SK-N-SH treated with all-trans-retinoic acid at 6 μM for 48 hours (cell line): ENCODE data around the gene NELFE.
"Not testable (repeated sequence)": the region's sequence is repeated elsewhere in the genome, so short reads cannot be mapped to it uniquely, and the experiment has no call there.

Experiments
- BACH2 ChIP-seq: fragments of 250-450 bp; sonication (Bioruptor Pico); IDR thresholded peaks from 2 replicates; pipeline ENCODE4 v1.9.0; 2021; ENCODE audit warnings: mild to moderate bottlenecking, borderline replicate concordance
- CSRNP3 ChIP-seq: fragments of 250-450 bp; sonication (Bioruptor Pico); IDR thresholded peaks from 2 replicates; pipeline ENCODE4 v1.5.1; 2021; ENCODE audit warnings: mild to moderate bottlenecking, moderate library complexity
- ESRRG ChIP-seq: fragments of 250-450 bp; sonication (Bioruptor Pico); IDR thresholded peaks from 2 replicates; pipeline ENCODE4 v1.6.1; 2021; ENCODE audit warnings: mild to moderate bottlenecking
- RARB ChIP-seq: fragments of 250-450 bp; sonication (Bioruptor Pico); IDR thresholded peaks from 2 replicates; pipeline ENCODE4 v1.8.0; 2021; ENCODE audit warnings: mild to moderate bottlenecking, moderate library complexity
- ZNF70 ChIP-seq: fragments of 450-650 bp; formaldehyde crosslinking; IDR thresholded peaks from 2 replicates; pipeline ENCODE4 v1.5.0; 2020; ENCODE audit warnings: mild to moderate bottlenecking, moderate library complexity
- TF ChIP-seq, protein P1 (sequence below): fragments of 250-450 bp; sonication (Bioruptor Pico); IDR thresholded peaks from 2 replicates; pipeline ENCODE4 v1.5.0; 2020; ENCODE audit warnings: mild to moderate bottlenecking, moderate library complexity

DNA sequence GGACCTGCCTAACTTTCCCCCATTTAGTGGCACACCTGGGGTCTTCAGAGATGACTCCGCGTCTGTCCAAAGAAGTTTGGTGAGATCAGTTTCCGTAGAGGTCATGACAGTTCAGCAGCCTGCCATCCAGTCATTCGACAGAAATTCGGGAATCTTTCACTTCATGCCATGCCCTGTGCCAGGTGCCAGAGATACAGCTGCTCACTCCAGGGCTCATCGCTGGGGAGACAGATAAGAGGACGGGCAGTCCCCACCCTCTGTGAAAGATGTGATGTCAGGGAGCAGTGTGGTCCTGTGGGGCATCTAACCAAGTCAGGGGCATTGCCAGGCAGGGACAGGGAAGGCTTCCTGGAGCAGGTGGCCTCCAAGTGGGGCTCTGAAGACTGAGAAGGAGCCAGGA is 44.5 kb upstream of the NELFE start:
- not testable (repeated sequence) for TF ChIP-seq BACH2 (CRISPR knock-in tag); ESRRG; ZNF70; RARB (CRISPR knock-in tag); CSRNP3 (CRISPR knock-in tag)
- TF ChIP-seq, protein P1, sequence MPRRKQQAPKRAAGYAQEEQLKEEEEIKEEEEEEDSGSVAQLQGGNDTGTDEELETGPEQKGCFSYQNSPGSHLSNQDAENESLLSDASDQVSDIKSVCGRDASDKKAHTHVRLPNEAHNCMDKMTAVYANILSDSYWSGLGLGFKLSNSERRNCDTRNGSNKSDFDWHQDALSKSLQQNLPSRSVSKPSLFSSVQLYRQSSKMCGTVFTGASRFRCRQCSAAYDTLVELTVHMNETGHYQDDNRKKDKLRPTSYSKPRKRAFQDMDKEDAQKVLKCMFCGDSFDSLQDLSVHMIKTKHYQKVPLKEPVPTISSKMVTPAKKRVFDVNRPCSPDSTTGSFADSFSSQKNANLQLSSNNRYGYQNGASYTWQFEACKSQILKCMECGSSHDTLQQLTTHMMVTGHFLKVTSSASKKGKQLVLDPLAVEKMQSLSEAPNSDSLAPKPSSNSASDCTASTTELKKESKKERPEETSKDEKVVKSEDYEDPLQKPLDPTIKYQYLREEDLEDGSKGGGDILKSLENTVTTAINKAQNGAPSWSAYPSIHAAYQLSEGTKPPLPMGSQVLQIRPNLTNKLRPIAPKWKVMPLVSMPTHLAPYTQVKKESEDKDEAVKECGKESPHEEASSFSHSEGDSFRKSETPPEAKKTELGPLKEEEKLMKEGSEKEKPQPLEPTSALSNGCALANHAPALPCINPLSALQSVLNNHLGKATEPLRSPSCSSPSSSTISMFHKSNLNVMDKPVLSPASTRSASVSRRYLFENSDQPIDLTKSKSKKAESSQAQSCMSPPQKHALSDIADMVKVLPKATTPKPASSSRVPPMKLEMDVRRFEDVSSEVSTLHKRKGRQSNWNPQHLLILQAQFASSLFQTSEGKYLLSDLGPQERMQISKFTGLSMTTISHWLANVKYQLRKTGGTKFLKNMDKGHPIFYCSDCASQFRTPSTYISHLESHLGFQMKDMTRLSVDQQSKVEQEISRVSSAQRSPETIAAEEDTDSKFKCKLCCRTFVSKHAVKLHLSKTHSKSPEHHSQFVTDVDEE (CRISPR knock-in tag): not testable (repeated sequence)
